Uterus (tissue), 4 donors: ENCODE results near the gene ZSWIM6. TPM values are rescaled to one million over a fixed set of nuclear protein-coding genes. Genes with fewer than 3 reads are reported as not detected.

Source experiments
- DNase-seq, 2 donors: peaks; one replicate each; pipeline ENCODE4 v3.0.0-alpha.2; 2019 to 2020
- H3K27ac ChIP-seq, 2 donors: fragments of 200-600 bp; sonication (generic); 1 replicate in 1 of 2; 2 replicates in 1 of 2; pipeline ENCODE4 v1.5.1; 2016 to 2018
- H3K27me3 ChIP-seq, 2 donors: fragments of 200-600 bp; sonication (generic); one replicate each; pipeline ENCODE4 v1.5.1; 2018 to 2019; ENCODE audit warnings: control low read depth in 1 of 2
- H3K36me3 ChIP-seq, 2 donors: fragments of 200-600 bp; sonication (generic); one replicate each; pipeline ENCODE4 v1.5.1; 2019; ENCODE audit warnings: control low read depth in 1 of 2
- H3K4me1 ChIP-seq, 2 donors: fragments of 200-600 bp; sonication (generic); one replicate each; pipeline ENCODE4 v1.5.1; 2018 to 2019; ENCODE audit warnings: control low read depth in 1 of 2
- H3K4me3 ChIP-seq, 2 donors: fragments of 200-600 bp; sonication (generic); 1 replicate in 1 of 2; 2 replicates in 1 of 2; pipeline ENCODE4 v1.5.1; 2018 to 2019; ENCODE audit warnings: mild to moderate bottlenecking in 1 of 2
- H3K9me3 ChIP-seq, 2 donors: fragments of 200-600 bp; sonication (generic); one replicate each; pipeline ENCODE4 v1.5.1; 2019; ENCODE audit warnings: control low read depth in 1 of 2
- POLR2A ChIP-seq, 2 donors: fragments of 450-650 bp; IDR thresholded peaks; one replicate each; pipeline ENCODE4 v1.6.1; 2016; ENCODE audit warnings: antibody characterized with exemption in 2 of 2, mild to moderate bottlenecking in 1 of 2, moderate library complexity in 1 of 2
- intact Hi-C: fragments of 100-400 bp; cut with DNase I; formaldehyde crosslinking; loops from one replicate; pipeline ENCODE4 v1.15.1; 2023; ENCODE audit warnings: low total_unique reads
- total RNA-seq, 4 donors: library from RNA; depleted of rRNA in 3 of 4; stranded (reverse); fragments of >200 nt in 3 of 4; gene quantifications; one replicate each; pipeline versions ENCODE4 v1.1.0 to v1.2.4, GENCODE V29; 2014 to 2023
- TF ChIP-seq, protein P1 (sequence below), 4 experiments: fragments of 200-600 bp in 2 of 4; fragments of 450-650 bp in 2 of 4; sonication (generic) in 2 of 4; IDR thresholded peaks; one replicate each; pipeline ENCODE4 v1.5.1; 2016 to 2019; ENCODE audit warnings: antibody characterized with exemption in 4 of 4, mild to moderate bottlenecking in 2 of 4, moderate library complexity in 1 of 4
- donor health status: DM: yes; HTN: yes; CAD: no.

The ZSWIM6 gene
- total RNA-seq, 4 donors from 2014 or later = 4.1 to 14.8 (median 11.1) TPM

DNA sequence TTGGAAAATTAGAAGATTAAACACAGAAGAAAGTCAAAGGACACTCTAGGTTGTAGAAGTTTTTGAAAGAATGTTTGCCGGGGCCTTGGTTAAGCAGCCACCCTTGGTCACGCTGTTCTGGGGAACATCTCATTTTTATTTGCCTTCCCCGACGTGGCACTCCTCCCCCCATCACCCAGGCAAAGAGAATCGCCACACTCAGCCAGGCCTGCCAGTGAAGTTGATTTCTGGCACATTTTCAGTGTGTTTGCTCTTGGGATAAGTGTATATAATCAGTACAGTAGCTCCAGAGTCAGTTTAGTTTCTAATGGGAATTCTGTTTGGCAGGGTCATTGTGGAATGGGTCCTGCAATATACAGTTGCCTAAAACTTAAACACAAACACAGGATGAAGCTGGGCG, 243.5 kb downstream of the ZSWIM6 start:
- no peak for DNase-seq
- Histone ChIP-seq H3K36me3 (no peaks in the 10 kb centered on the region), H3K4me1 (no peaks in the 10 kb centered on the region), H3K27ac (no peak overlapping the region), H3K9me3 (no peaks in the 10 kb centered on the region), H3K4me3 (no peak overlapping the region), H3K27me3 (no peaks in the 10 kb centered on the region)
- TF ChIP-seq POLR2A (IDR thresholded peaks at IDR 0.05) = no peak
- TF ChIP-seq, protein P1, sequence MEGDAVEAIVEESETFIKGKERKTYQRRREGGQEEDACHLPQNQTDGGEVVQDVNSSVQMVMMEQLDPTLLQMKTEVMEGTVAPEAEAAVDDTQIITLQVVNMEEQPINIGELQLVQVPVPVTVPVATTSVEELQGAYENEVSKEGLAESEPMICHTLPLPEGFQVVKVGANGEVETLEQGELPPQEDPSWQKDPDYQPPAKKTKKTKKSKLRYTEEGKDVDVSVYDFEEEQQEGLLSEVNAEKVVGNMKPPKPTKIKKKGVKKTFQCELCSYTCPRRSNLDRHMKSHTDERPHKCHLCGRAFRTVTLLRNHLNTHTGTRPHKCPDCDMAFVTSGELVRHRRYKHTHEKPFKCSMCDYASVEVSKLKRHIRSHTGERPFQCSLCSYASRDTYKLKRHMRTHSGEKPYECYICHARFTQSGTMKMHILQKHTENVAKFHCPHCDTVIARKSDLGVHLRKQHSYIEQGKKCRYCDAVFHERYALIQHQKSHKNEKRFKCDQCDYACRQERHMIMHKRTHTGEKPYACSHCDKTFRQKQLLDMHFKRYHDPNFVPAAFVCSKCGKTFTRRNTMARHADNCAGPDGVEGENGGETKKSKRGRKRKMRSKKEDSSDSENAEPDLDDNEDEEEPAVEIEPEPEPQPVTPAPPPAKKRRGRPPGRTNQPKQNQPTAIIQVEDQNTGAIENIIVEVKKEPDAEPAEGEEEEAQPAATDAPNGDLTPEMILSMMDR (IDR thresholded peaks at IDR 0.05) = no peak
- intact Hi-C loops = no loop called here

DNA sequence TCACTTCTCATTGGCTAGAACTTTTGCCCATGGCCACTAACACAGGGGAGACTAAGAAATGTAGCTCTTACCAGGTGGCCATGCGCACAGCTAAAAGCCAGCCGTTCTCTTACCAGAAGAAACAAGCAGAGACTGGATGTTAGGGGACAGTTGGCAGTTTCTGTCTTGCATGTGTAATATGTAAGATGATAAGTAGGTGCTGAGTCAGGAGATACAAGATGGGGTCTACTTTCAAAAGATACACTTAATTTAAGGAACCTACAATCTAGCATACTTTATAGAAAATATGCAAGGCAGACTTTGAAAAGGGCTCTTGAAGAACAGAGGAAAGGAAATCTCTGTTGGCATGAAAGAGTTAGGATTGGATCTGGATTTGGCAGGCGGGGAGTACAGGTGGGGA, 244.5 kb downstream of the ZSWIM6 start:
- H3K9me3 ChIP-seq = no peaks in the 10 kb centered on the region
- TF ChIP-seq, protein P1 (IDR thresholded peaks at IDR 0.05) = no peak
- no peak for TF ChIP-seq POLR2A (IDR thresholded peaks at IDR 0.05)
- no peaks in the 10 kb centered on the region for H3K27me3 ChIP-seq
- intact Hi-C loops = no loop called here
- H3K27ac ChIP-seq = no peak overlapping the region
- no peaks in the 10 kb centered on the region for H3K36me3 ChIP-seq
- no peak for DNase-seq
- no peaks in the 10 kb centered on the region for H3K4me1 ChIP-seq
- H3K4me3 ChIP-seq = no peak overlapping the region

DNA sequence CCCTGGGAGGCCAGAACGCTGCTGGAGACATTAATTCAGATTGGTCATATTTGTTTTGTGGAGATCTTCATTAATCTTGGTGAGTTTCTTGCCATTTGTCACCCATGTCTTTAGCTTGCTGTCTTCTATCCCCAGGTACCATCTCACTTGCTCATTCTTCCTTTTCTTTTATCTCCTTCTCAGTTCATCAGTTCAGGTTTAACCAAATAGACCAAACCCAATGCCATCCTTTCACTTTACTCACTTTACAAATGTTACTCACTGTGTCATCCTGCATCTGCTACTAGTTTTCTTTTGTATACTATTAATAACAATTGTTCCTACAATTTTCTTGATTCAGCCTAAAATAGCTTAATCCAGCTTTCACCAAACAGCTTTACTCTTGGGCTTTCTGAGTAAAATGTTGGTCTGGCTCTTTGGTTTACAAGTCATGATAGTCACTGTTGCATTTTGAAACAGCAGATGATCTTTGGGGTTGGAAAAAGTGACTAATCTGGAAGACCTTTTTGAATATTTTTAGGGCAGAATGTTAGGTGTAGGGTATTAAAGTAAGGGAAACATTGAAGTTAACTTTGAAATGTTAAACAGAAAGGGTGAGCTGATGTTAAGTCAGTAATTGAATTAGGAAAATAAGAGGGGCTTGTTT, 246.9 kb downstream of the ZSWIM6 start:
- Histone ChIP-seq H3K27me3 (no peaks in the 10 kb centered on the region), H3K36me3 (no peaks in the 10 kb centered on the region), H3K9me3 (no peaks in the 10 kb centered on the region), H3K4me1 (no peaks in the 10 kb centered on the region), H3K4me3 (no peak overlapping the region), H3K27ac (no peak overlapping the region)
- intact Hi-C loops = no loop called here
- TF ChIP-seq POLR2A (IDR thresholded peaks at IDR 0.05) = no peak
- TF ChIP-seq, protein P1 (IDR thresholded peaks at IDR 0.05) = no peak
- DNase-seq = no peak

DNA sequence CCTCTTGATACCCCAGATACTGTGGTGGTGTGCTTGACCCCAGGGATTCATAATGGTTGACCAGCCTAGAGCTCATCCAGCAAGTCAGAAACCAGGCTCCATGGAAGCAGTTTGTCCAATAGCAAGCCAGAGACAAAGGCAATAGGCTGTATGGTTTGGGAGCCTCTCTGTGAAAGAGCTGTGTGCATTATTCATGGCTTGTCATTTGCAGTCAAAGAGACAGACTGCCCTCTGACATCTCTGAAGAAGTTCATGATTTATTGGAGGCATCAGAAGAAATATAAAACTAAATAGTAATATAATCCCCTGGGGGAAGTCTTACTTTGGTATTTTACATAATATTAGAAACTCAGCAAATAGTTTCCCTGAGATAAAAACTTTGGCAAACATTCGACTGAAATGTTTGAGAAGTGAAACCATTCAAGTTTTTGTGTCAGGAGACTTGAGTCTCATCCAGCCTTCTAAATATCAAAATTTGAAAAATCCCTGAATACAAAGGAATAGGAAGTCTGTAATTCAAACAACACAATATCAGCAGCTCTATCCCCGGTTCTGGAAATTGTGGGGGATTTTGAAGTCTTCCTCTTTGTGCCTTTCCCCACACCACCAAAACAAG, 250.3 kb downstream of the ZSWIM6 start:
- TF ChIP-seq POLR2A (IDR thresholded peaks at IDR 0.05) = no peak
- TF ChIP-seq, protein P1 (IDR thresholded peaks at IDR 0.05) = no peak
- Histone ChIP-seq H3K4me3 (no peak overlapping the region), H3K27ac (no peak overlapping the region), H3K9me3 (no peaks in the 10 kb centered on the region), H3K27me3 (no peaks in the 10 kb centered on the region), H3K4me1 (no peaks in the 10 kb centered on the region), H3K36me3 (no peaks in the 10 kb centered on the region)
- intact Hi-C loops = no loop called here
- DNase-seq = no peak

DNA sequence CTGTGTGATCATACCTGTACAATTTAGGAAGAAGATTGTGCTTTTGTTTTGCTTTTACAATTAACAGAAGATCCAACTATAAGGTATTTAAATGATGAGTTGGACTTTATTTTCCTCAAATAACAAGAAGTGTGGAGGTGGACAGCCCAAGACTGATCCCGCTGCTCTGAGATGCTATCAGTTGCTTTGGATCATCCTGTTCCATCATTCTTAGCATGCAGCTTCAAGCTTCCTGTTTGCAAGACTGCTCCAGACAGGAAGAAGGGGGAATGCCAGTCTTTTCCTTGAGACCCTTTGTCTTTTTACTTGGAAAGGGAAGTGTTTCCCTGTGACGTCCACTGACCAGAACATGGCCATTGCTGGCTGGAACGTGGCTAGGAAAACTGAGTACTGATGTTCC, 250.8 kb downstream of the ZSWIM6 start:
- DNase-seq = no peak
- H3K4me1 ChIP-seq = no peaks in the 10 kb centered on the region
- H3K9me3 ChIP-seq = no peaks in the 10 kb centered on the region
- H3K36me3 ChIP-seq = no peaks in the 10 kb centered on the region
- no peak overlapping the region for H3K27ac ChIP-seq
- no peak for TF ChIP-seq POLR2A (IDR thresholded peaks at IDR 0.05)
- TF ChIP-seq, protein P1 (IDR thresholded peaks at IDR 0.05) = no peak
- no peak overlapping the region for H3K4me3 ChIP-seq
- intact Hi-C loops = no loop called here
- no peaks in the 10 kb centered on the region for H3K27me3 ChIP-seq
